Endothelial cell of umbilical vein (primary cell): ENCODE measurements around the gene ASGR2. TPM values are rescaled to one million over a fixed set of nuclear protein-coding genes. Genes with fewer than 3 reads are reported as not detected.

ENCODE experiments used
- BruUV-seq: library from RNA; stranded (reverse); fragments of 400-500 nt; replicated peaks from 2 replicates; lab custom pipeline; 2021; lab: Mats Ljungman, UMichigan
- CTCF ChIA-PET: fragments of 300-600, 350-600 bp; sonication (Branson Sonifier 250); formaldehyde crosslinking; loops from one replicate; lab custom pipeline; 2021; ENCODE audit warnings: antibody characterized with exemption, inconsistent platforms; lab: Charles Lee
- POLR2A ChIA-PET: fragments of 300-600, 350-600 bp; sonication (Branson Sonifier 250); formaldehyde crosslinking; loops from one replicate; lab custom pipeline; 2021; ENCODE audit warnings: antibody characterized with exemption, inconsistent platforms; lab: Charles Lee
- DNase-seq: peaks from one replicate; pipeline ENCODE4 v3.0.0-alpha.2; 2011; ENCODE audit warnings: low read depth, low spot score
- FAIRE-seq: peaks from 2 replicates; lab custom pipeline; 2011; peaks lifted over from hg19 to GRCh38; lab: Jason Lieb, UNC
- H2AFZ ChIP-seq: 2 replicates; pipeline ENCODE4 v1.6.0; 2012; ENCODE audit warnings: low read depth, low read length, control low read depth, inconsistent platforms
- H3K27ac ChIP-seq: 2 replicates; pipeline ENCODE4 v1.5.1; 2011; ENCODE audit warnings: low read depth, mild to moderate bottlenecking, control low read depth, low read length, moderate library complexity; ENCODE audit not compliant: insufficient read depth
- H3K27me3 ChIP-seq, 2 experiments: 2 replicates each; pipeline versions ENCODE4 v1.6.0 to v1.6.1; 2011; ENCODE audit warnings: low read length in 2 of 2, mixed read lengths in 1 of 2; ENCODE audit not compliant: control insufficient read depth in 2 of 2, insufficient read depth in 2 of 2
- H3K36me3 ChIP-seq, 2 experiments: 2 replicates in 1 of 2; 3 replicates in 1 of 2; pipeline ENCODE4 v1.5.1; 2011; ENCODE audit warnings: low read length in 2 of 2, mild to moderate bottlenecking in 1 of 2, moderate library complexity in 1 of 2; ENCODE audit not compliant: control insufficient read depth in 2 of 2, insufficient read depth in 2 of 2; ENCODE audit errors: extremely low read depth in 1 of 2
- H3K4me1 ChIP-seq: 3 replicates; pipeline ENCODE4 v1.5.1; 2011; ENCODE audit warnings: mild to moderate bottlenecking, low read length; ENCODE audit not compliant: control insufficient read depth, insufficient read depth; ENCODE audit errors: extremely low read depth
- H3K4me2 ChIP-seq: 2 replicates; pipeline ENCODE4 v1.6.1; 2011; ENCODE audit warnings: low read length, control low read depth, mixed read lengths; ENCODE audit not compliant: insufficient read depth
- H3K4me3 ChIP-seq, 3 experiments: fragments of 200-600 bp in 1 of 3; sonication (generic), shearing (Covaris generic) in 1 of 3; replicated peaks in 1 of 3; 2 replicates each; pipeline ENCODE4 v1.5.1; 2011 to 2016; ENCODE audit warnings: control low read depth in 3 of 3, low read length in 3 of 3, mild to moderate bottlenecking in 2 of 3, inconsistent platforms in 1 of 3, low read depth in 1 of 3, moderate library complexity in 1 of 3; ENCODE audit not compliant: insufficient read depth in 1 of 3
- H3K79me2 ChIP-seq: 2 replicates; pipeline ENCODE4 v1.6.0; 2012; ENCODE audit warnings: low read length, inconsistent platforms; ENCODE audit not compliant: control insufficient read depth, insufficient read depth
- H3K9ac ChIP-seq: replicated peaks from 2 replicates; pipeline ENCODE3; 2011; ENCODE audit warnings: low read length, control low read depth; ENCODE audit not compliant: insufficient read depth; ENCODE audit errors: extremely low read depth
- H3K9me1 ChIP-seq: replicated peaks from 3 replicates; pipeline ENCODE4 v1.6.0; 2011; ENCODE audit warnings: mild to moderate bottlenecking, low read length; ENCODE audit not compliant: control insufficient read depth, insufficient read depth; ENCODE audit errors: extremely low read depth
- H3K9me3 ChIP-seq: replicated peaks from 2 replicates; pipeline ENCODE4 v1.5.1; 2012; ENCODE audit warnings: low read length, inconsistent platforms; ENCODE audit not compliant: control insufficient read depth, insufficient read depth
- H4K20me1 ChIP-seq: replicated peaks from 2 replicates; pipeline ENCODE3; 2011; ENCODE audit warnings: mild to moderate bottlenecking, low read length; ENCODE audit not compliant: control insufficient read depth, insufficient read depth; ENCODE audit errors: extremely low read depth
- CTCF ChIP-seq, 2 donors: IDR thresholded peaks; 1 replicate in 1 of 2; 2 replicates in 1 of 2; pipeline ENCODE4 v1.5.1; 2011; ENCODE audit warnings: low read length in 2 of 2, mild to moderate bottlenecking in 2 of 2, moderate library complexity in 2 of 2, control low read depth in 1 of 2, inconsistent platforms in 1 of 2, low read depth in 1 of 2; ENCODE audit not compliant: insufficient read depth in 1 of 2; ENCODE audit errors: extremely low read depth in 1 of 2
- EZH2 ChIP-seq: IDR thresholded peaks from 2 replicates; pipeline ENCODE4 v1.6.1; 2012; ENCODE audit warnings: borderline replicate concordance, low read depth, mild to moderate bottlenecking, moderate library complexity, low read length, inconsistent platforms; ENCODE audit not compliant: severe bottlenecking
- FOS ChIP-seq: IDR thresholded peaks from 2 replicates; pipeline ENCODE4 v1.6.1; 2011; ENCODE audit warnings: mild to moderate bottlenecking, low read length, moderate library complexity, borderline replicate concordance; ENCODE audit not compliant: insufficient read depth
- GATA2 ChIP-seq: IDR thresholded peaks from 2 replicates; pipeline ENCODE4 v1.7.0; 2011; ENCODE audit warnings: low read depth, mild to moderate bottlenecking, moderate library complexity, mixed read lengths, low read length; ENCODE audit not compliant: insufficient read length, insufficient read depth
- JUN ChIP-seq: IDR thresholded peaks from 2 replicates; pipeline ENCODE4 v1.6.1; 2011; ENCODE audit warnings: borderline replicate concordance, low read depth; ENCODE audit not compliant: insufficient read length, insufficient read depth
- MAX ChIP-seq: IDR thresholded peaks from 2 replicates; pipeline ENCODE4 v1.6.1; 2011; ENCODE audit not compliant: insufficient read depth, insufficient read length
- MYC ChIP-seq: IDR thresholded peaks from one replicate; pipeline ENCODE4 v1.6.1; 2011; ENCODE audit warnings: mild to moderate bottlenecking, low read depth, low read length
- POLR2A ChIP-seq: IDR thresholded peaks from 2 replicates; pipeline ENCODE4 v1.6.1; 2012; ENCODE audit warnings: low read depth, mild to moderate bottlenecking, control low read depth, low read length
- POLR2AphosphoS5 ChIP-seq: IDR thresholded peaks from 2 replicates; pipeline ENCODE4 v1.6.1; 2012; ENCODE audit warnings: low read depth, mild to moderate bottlenecking, control low read depth, low read length, moderate library complexity; ENCODE audit not compliant: insufficient read depth
- dilution Hi-C: fragments of 300-500 bp; cut with MboI; formaldehyde crosslinking; loops from one replicate; pipeline ENCODE4 v1.15.0; 2019; ENCODE audit warnings: low sequenced_read_pairs; ENCODE audit not compliant: extremely low pct_ligation_motif_present
- intact Hi-C: fragments of 100-400 bp; cut with micrococcal nuclease; formaldehyde crosslinking; loops from one replicate; pipeline ENCODE4 v1.10.0; 2022
- polyA plus RNA-seq, 4 experiments: library from polyadenylated mRNA; depleted of rRNA in 3 of 4; stranded (reverse) in 3 of 4; unstranded in 1 of 4; fragments of >200 nt; gene quantifications; 2 replicates each; pipeline versions ENCODE4 v1.2.1 to v1.2.3, GENCODE V29; 2011 to 2012; ENCODE audit warnings: missing spikeins in 1 of 4
- small RNA-seq: library from RNA; depleted of rRNA; stranded (forward); fragments of <200 nt; gene quantifications from one replicate; pipeline ENCODE3, GENCODE V24; 2012; ENCODE audit warnings: low replicate concordance, low read depth; ENCODE audit not compliant: insufficient read depth, insufficient read length
- total RNA-seq: library from RNA; stranded (reverse); gene quantifications from 2 replicates; pipeline ENCODE4 v1.2.3, GENCODE V29; 2021

ASGR2 gene
- total and polyA plus RNA-seq, 2 donors (not counting 3 experiments of a cell fraction or from before 2014, with no cell fraction given) = not detected

- TF ChIP-seq GATA2 (no peak), POLR2AphosphoS5 (no peak), CTCF (IDR thresholded peaks at IDR 0.05; ENCODE audit: extremely low read depth in 1 of 2, insufficient read depth in 1 of 2, low read depth in 1 of 2, low read length in 2 of 2) (no peak), POLR2A (no peak), MAX (no peak), MYC (no peak), EZH2 (no peak), FOS (no peak), JUN (no peak)
- Histone ChIP-seq H3K36me3 (no peaks in the 10 kb centered on the region), H3K9me1 (no peaks in the 10 kb centered on the region), H2AFZ (no peak overlapping the region), H3K27me3 (no peaks in the 10 kb centered on the region), H3K9me3 (no peaks in the 10 kb centered on the region), H3K27ac (no peak overlapping the region), H3K79me2 (no peaks in the 10 kb centered on the region), H3K4me2 (no peak overlapping the region), H3K4me1 (peaks cover 31% of the 10 kb centered on the region), H4K20me1 (no peaks in the 10 kb centered on the region), H3K4me3 (no peak overlapping the region), H3K9ac (no peak overlapping the region)
- no TSS peak for BruUV-seq
- intact Hi-C loops (no loop called here), dilution Hi-C loops (no loop called here)
- ChIA-PET POLR2A (interaction anchor here (0.6 kb wide), 1 partner anchor 52 kb away, joined by 3 read pairs; no protein-coding TSS in a partner anchor), CTCF (interaction anchor here (2.2 to 6.3 kb wide), 3 partner anchors 10 to 121 kb away, joined by 5 to 212 read pairs (median 6); no protein-coding TSS in a partner anchor)
- FAIRE-seq (no peak), DNase-seq (no peak)
Measured at GRCh38 chr17:7056386-7056785, 58.2 kb downstream of the ASGR2 start.

Small RNAs within 50 kb of the gene (small RNA-seq; reads per million reads assigned to genes)
- 0.66 reads per million for gene AC120057.1

Other genes with a start within 250 kb of the ASGR2 start
- not detected in 2 replicates for gene ALOX12, start 118.8 kb downstream of the ASGR2 start, total RNA-seq
- not detected in 2 replicates for gene ALOX12, start 118.8 kb downstream of the ASGR2 start, polyA plus RNA-seq
- 272 and 287 TPM in 2 replicates for gene RNASEK, start 102.2 kb downstream of the ASGR2 start, total RNA-seq
- gene RNASEK, start 102.2 kb downstream of the ASGR2 start, polyA plus RNA-seq = 309 and 319 TPM in 2 replicates
- gene BCL6B, start 91.8 kb downstream of the ASGR2 start, total RNA-seq = 160 and 163 TPM in 2 replicates
- 93.5 and 94.5 TPM in 2 replicates for gene BCL6B, start 91.8 kb downstream of the ASGR2 start, polyA plus RNA-seq
- gene SLC16A13, start 78.8 kb downstream of the ASGR2 start, total RNA-seq = 18.6 and 24.7 TPM in 2 replicates
- 16.8 and 18.4 TPM in 2 replicates for gene SLC16A13, start 78.8 kb downstream of the ASGR2 start, polyA plus RNA-seq
- gene SLC16A11, start 70.7 kb downstream of the ASGR2 start, total RNA-seq = 0.53 and 0.95 TPM in 2 replicates
- 1.1 and 1.4 TPM in 2 replicates for gene SLC16A11, start 70.7 kb downstream of the ASGR2 start, polyA plus RNA-seq
- gene CLEC10A, start 34.6 kb downstream of the ASGR2 start, total RNA-seq = not detected in 2 replicates
- gene CLEC10A, start 34.6 kb downstream of the ASGR2 start, polyA plus RNA-seq = 0.14 and 0.18 TPM in 2 replicates
- gene ASGR1, start 64.5 kb upstream of the ASGR2 start, total RNA-seq = 10.2 and 14.0 TPM in 2 replicates
- gene ASGR1, start 64.5 kb upstream of the ASGR2 start, polyA plus RNA-seq = 12.5 and 13.7 TPM in 2 replicates
- gene DLG4, start 105.0 kb upstream of the ASGR2 start, total RNA-seq = 26.6 and 34.6 TPM in 2 replicates
- 14.0 and 14.9 TPM in 2 replicates for gene DLG4, start 105.0 kb upstream of the ASGR2 start, polyA plus RNA-seq
- 300 and 308 TPM in 2 replicates for gene ACADVL, start 105.1 kb upstream of the ASGR2 start, total RNA-seq
- gene ACADVL, start 105.1 kb upstream of the ASGR2 start, polyA plus RNA-seq = 376 and 423 TPM in 2 replicates
- gene DVL2, start 119.7 kb upstream of the ASGR2 start, total RNA-seq = 52.1 and 55.9 TPM in 2 replicates
- 15.8 and 17.2 TPM in 2 replicates for gene DVL2, start 119.7 kb upstream of the ASGR2 start, polyA plus RNA-seq
- gene PHF23, start 124.6 kb upstream of the ASGR2 start, total RNA-seq = 54.7 and 56.2 TPM in 2 replicates
- 35.6 and 39.0 TPM in 2 replicates for gene PHF23, start 124.6 kb upstream of the ASGR2 start, polyA plus RNA-seq
- gene GABARAP, start 127.6 kb upstream of the ASGR2 start, total RNA-seq = 401 and 403 TPM in 2 replicates
- 882 and 1,043 TPM in 2 replicates for gene GABARAP, start 127.6 kb upstream of the ASGR2 start, polyA plus RNA-seq
- 143 and 145 TPM in 2 replicates for gene CTDNEP1, start 136.9 kb upstream of the ASGR2 start, total RNA-seq
- 130 and 137 TPM in 2 replicates for gene CTDNEP1, start 136.9 kb upstream of the ASGR2 start, polyA plus RNA-seq
- 41.6 and 44.4 TPM in 2 replicates for gene ELP5, start 137.4 kb upstream of the ASGR2 start, total RNA-seq
- gene ELP5, start 137.4 kb upstream of the ASGR2 start, polyA plus RNA-seq = 53.3 and 54.7 TPM in 2 replicates
- gene CLDN7, start 147.7 kb upstream of the ASGR2 start, total RNA-seq = 25.4 and 27.9 TPM in 2 replicates
- 24.9 and 25.7 TPM in 2 replicates for gene CLDN7, start 147.7 kb upstream of the ASGR2 start, polyA plus RNA-seq
- 0.23 TPM in 1 of 2 replicates, not detected in the other for gene SLC2A4, start 166.9 kb upstream of the ASGR2 start, total RNA-seq
- gene SLC2A4, start 166.9 kb upstream of the ASGR2 start, polyA plus RNA-seq = 0.12 and 0.18 TPM in 2 replicates
- gene YBX2, start 179.8 kb upstream of the ASGR2 start, total RNA-seq = 0.31 TPM in 1 of 2 replicates, not detected in the other
- gene YBX2, start 179.8 kb upstream of the ASGR2 start, polyA plus RNA-seq = 0.15 and 0.18 TPM in 2 replicates
- 847 and 859 TPM in 2 replicates for gene EIF5A, start 192.8 kb upstream of the ASGR2 start, total RNA-seq
- 650 and 689 TPM in 2 replicates for gene EIF5A, start 192.8 kb upstream of the ASGR2 start, polyA plus RNA-seq
- gene GPS2, start 200.5 kb upstream of the ASGR2 start, total RNA-seq = 51.6 and 61.3 TPM in 2 replicates
- 132 and 169 TPM in 2 replicates for gene GPS2, start 200.5 kb upstream of the ASGR2 start, polyA plus RNA-seq
- 34.2 and 44.9 TPM in 2 replicates for gene NEURL4, start 214.5 kb upstream of the ASGR2 start, total RNA-seq
- gene NEURL4, start 214.5 kb upstream of the ASGR2 start, polyA plus RNA-seq = 24.3 and 32.0 TPM in 2 replicates
- not detected in 2 replicates for gene ACAP1, start 221.7 kb upstream of the ASGR2 start, total RNA-seq
- gene ACAP1, start 221.7 kb upstream of the ASGR2 start, polyA plus RNA-seq = 0.46 TPM in 1 of 2 replicates, not detected in the other
- 3.5 and 3.8 TPM in 2 replicates for gene KCTD11, start 237.3 kb upstream of the ASGR2 start, total RNA-seq
- 6.5 and 6.7 TPM in 2 replicates for gene KCTD11, start 237.3 kb upstream of the ASGR2 start, polyA plus RNA-seq
- not detected in 2 replicates for gene TMEM95, start 240.3 kb upstream of the ASGR2 start, total RNA-seq
- not detected in 2 replicates for gene TMEM95, start 240.3 kb upstream of the ASGR2 start, polyA plus RNA-seq